ENCODE results near the gene MBOAT7.
A peak's percentile ranks its signal among the peaks of the same experiment; 100 is the strongest.
"Not testable (repeated sequence)": the region's sequence is repeated elsewhere in the genome, so short reads cannot be mapped to it uniquely, and the experiment has no call there.

MBOAT7 gene

DNA sequence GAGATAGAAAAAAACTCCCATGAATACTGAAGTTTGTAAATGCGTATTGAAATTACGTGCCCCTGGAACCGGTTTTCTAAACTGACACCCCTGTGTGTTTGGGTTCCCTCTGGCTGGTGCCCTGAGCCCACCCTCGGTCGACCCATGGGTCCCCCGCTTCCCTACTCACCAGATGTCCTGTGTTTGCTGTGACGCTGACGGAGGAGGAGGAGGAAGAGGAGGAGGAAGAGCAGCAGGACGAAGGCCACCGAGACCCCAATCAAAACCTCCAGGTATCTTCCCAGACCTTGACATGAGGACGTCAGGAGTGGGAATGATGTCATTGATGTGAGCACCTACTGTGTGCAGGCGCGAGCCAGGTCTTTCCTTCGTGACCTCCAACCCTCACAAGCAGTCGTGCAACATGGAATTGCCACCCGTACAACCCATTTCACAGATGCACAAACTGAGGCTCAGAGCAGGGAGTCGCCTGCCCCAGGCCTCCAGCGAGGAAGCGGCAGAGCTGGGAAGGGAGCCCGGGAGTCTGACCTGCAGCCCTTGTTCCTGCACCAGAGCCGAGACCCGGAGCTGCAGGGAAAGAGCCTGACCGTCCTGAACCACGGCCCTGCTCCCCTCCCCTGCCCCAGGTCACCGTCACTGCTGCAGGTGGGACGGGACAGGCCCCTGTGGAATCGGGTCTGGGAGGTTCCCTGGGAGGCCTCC, 29.7 kb upstream of the MBOAT7 start:
- DNase-seq (ENCODE audit: low spot score), result peak; percentile 72
- H3K27ac ChIP-seq, result no peak overlapping the region
- TF ChIP-seq, protein P1, sequence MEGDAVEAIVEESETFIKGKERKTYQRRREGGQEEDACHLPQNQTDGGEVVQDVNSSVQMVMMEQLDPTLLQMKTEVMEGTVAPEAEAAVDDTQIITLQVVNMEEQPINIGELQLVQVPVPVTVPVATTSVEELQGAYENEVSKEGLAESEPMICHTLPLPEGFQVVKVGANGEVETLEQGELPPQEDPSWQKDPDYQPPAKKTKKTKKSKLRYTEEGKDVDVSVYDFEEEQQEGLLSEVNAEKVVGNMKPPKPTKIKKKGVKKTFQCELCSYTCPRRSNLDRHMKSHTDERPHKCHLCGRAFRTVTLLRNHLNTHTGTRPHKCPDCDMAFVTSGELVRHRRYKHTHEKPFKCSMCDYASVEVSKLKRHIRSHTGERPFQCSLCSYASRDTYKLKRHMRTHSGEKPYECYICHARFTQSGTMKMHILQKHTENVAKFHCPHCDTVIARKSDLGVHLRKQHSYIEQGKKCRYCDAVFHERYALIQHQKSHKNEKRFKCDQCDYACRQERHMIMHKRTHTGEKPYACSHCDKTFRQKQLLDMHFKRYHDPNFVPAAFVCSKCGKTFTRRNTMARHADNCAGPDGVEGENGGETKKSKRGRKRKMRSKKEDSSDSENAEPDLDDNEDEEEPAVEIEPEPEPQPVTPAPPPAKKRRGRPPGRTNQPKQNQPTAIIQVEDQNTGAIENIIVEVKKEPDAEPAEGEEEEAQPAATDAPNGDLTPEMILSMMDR (IDR thresholded peaks at IDR 0.05), result no peak
- H3K4me3 ChIP-seq, result no peak overlapping the region

DNA sequence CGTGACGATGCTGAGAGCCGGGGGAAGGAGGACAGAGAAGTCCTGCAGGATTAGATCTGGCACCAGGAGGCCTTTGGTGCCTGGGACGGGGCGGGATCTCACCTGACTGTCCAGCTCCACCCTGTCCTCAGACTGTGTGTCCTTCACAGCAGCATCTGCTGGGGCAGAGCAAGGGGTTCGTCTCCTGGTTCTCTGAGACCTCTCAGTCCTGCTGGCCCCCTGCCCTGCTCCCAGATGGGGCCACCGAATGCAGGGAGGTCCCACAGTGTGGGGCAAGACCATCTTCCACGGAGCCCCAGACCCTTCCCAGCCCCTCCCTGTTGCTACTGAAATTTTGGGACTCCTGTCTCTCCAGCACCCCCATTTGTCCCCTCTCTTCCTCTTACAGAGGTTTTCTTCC, 28.9 kb upstream of the MBOAT7 start:
- TF ChIP-seq, protein P1 (IDR thresholded peaks at IDR 0.05), result no peak
- no peak for DNase-seq (ENCODE audit: low spot score)
- no peak overlapping the region for H3K27ac ChIP-seq
- no peak overlapping the region for H3K4me3 ChIP-seq

DNA sequence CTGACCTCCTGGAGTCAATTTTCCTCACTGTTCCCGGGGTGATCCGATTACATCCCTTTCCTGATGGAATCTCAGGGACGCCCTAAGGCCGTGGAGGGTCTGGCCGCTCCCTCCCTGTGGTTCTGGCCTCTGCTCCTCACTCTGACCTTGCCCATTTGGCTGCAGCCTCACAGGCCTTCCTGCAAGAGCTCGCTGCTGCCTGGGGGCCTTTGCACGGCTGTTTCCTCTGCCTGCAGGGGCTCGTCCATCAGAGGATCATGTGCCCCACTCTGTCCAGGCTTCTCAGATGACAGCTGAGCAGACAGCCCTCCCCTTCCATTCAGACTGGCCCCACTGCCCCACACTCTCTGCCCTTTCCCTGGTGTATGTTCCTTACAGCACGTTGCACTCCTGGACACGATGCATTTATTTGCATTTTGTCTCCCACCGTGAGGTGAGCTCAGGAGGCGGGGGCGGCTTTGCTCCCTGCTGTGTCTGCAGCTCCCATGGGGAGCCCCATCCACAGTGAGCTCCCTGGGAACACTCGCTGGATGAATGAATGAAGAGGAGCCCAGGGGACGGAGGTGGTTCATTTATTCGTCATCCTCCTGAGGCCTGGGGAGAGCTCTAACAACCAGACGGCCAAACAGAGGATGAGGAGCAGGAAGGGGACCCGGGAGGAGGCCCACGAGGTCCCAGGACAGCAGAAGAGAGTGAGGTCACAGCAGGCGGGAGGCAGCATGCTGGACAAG, 28.3 kb upstream of the MBOAT7 start:
- H3K27ac ChIP-seq; DNase-seq (ENCODE audit: low spot score): not testable (repeated sequence)

DNA sequence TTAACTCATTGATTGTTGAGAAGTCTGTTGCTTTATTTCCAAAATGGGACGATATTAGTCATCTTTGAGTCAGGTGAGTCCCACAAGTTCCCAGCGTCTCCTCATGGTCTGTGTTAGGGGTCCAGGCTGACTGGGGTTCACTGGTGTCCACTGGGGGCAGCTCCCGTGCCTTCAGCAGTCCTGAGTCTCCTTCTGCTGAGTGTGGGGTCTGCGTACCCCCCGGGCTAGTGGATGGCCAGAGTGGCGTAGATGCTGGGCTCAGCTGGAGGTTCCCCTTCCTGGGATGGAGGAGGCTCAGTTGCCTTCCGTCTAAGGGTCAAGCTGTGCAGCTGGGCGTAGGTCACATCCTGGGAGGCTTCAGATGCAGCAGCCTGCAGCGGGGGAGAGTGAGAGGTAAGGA, 27.5 kb upstream of the MBOAT7 start:
- no peak overlapping the region for H3K4me3 ChIP-seq
- TF ChIP-seq, protein P1 (IDR thresholded peaks at IDR 0.05), result no peak
- no peak for DNase-seq (ENCODE audit: low spot score)
- H3K27ac ChIP-seq, result no peak overlapping the region

More for the DNA sequence above, 28.3 kb upstream of the MBOAT7 start:
- H3K4me3 ChIP-seq, result not testable (repeated sequence)

DNA sequence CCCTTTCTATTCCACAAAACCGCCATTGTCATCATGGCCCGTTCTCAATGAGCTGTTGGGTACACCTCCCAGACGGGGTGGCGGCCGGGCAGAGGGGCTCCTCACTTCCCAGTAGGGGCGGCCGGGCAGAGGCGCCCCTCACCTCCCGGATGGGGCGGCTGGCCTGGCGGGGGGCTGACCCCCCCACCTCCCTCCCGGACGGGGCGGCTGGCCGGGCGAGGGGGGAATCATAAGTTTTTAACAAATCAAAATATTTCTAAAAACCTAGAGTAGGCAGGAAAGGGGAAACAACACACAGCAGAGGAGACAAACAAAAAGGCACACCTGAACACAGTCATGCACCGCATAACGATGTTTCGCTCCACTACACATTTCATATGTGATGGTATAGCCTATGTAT, 25.4 kb upstream of the MBOAT7 start:
- DNase-seq (ENCODE audit: low spot score); H3K4me3 ChIP-seq; H3K27ac ChIP-seq: not testable (repeated sequence)

- not testable (repeated sequence) for DNase-seq (ENCODE audit: low spot score); H3K27ac ChIP-seq; H3K4me3 ChIP-seq
These were observed 24.8 kb upstream of the MBOAT7 start for GRCh38 chr19:54214217-54214616.

GRCh38 chr19:54211235-54211634, 21.9 kb upstream of the MBOAT7 start:
- TF ChIP-seq, protein P1 (IDR thresholded peaks at IDR 0.05), result no peak
- no peak overlapping the region for H3K27ac ChIP-seq
- no peak for DNase-seq (ENCODE audit: low spot score)
- H3K4me3 ChIP-seq, result no peak overlapping the region

DNA sequence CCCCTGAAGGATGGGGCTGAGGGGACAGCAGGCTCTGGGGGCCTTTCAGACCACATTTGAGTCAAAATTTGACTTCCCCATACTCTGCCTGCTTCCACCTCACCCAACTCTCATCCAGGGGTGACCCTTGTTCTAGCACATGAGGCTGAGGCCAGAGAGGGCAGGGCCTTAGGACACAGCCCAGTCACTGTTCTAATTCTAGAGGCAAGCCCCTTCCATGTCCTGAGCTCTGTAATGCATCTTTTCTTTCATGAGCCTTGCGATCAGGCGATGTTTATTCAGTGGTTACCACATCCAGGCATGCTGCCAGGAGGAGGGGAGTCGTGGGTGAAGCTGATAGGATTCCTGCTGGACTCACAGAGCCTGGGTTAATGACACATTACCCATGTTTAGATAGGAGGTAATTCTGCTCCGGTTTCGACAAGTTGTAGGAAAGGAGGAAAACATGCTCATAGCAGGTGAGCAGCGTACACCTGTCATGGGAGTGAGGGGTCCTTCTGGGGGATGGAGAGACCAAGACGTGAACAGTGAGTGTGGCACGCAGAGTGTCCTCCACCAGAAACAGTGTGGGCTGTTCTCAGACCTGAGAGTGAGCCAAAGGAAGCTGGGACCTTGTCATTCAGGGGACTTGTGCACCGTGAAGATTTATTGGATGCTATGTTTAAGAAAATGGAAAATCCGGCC, 20.6 kb upstream of the MBOAT7 start:
- Histone ChIP-seq H3K4me3 (peak overlapping the region; percentile 25), H3K27ac (peak overlapping the region; percentile 69 to 82)
- DNase-seq (ENCODE audit: low spot score), result no peak
- TF ChIP-seq, protein P1 (IDR thresholded peaks at IDR 0.05), result no peak

Measured in coronary artery (tissue), 2 donors.